ENCODE data around the gene USP2. TPM values are rescaled to one million over a fixed set of nuclear protein-coding genes. Genes with fewer than 3 reads are reported as not detected.
A peak's percentile ranks its signal among the peaks of the same experiment; 100 is the strongest.

USP2 gene
- total RNA-seq: 10 to 100 TPM; 16.9 to 84.3 (median 26.7) TPM
- long read RNA-seq, donor 1, partial matches to known transcripts: 0 of 4 reads
- long read RNA-seq, donor 1, other reads (novel, unspliced or antisense): 4 of 4 reads
- long read RNA-seq, donor 2, partial matches to known transcripts: 0 of 33 reads
- long read RNA-seq, donor 2, other reads (novel, unspliced or antisense): 29 of 33 reads

GRCh38 chr11:119381181-119381988, at the start of gene USP2:
Gene USP2 (minus strand): TSS chr11:119381690. CDS start chr11:119373480, 8,210 bp downstream.
- H3K9me3 ChIP-seq: no peaks in the 10 kb centered on the region
- H3K4me1 ChIP-seq (ENCODE audit: low read depth): peaks cover 7% of the 10 kb centered on the region
- ATAC-seq: peak; percentile 99
- DNase-seq: peak; percentile 95 to 99 (median 98)
- intact Hi-C loops (cut with DNase I, micrococcal nuclease): no loop called here
- H3K4me3 ChIP-seq: peak within 1 kb of the TSS; percentile 9
- peak; percentile 92 for TF ChIP-seq CTCF (IDR thresholded peaks at IDR 0.05)
- no peaks in the 10 kb centered on the region for H3K36me3 ChIP-seq (ENCODE audit: low read depth)

- intact Hi-C loops (cut with DNase I, micrococcal nuclease): no loop called here
- TF ChIP-seq CTCF (IDR thresholded peaks at IDR 0.05): no peak
- no peak overlapping the region for H3K4me3 ChIP-seq
- H3K9me3 ChIP-seq: no peaks in the 10 kb centered on the region
- no peaks in the 10 kb centered on the region for H3K4me1 ChIP-seq (ENCODE audit: low read depth)
- H3K36me3 ChIP-seq (ENCODE audit: low read depth): no peaks in the 10 kb centered on the region
- no peak for DNase-seq
- no peak for ATAC-seq
Observed at GRCh38 chr11:119427279-119427678, 45.8 kb upstream of the USP2 start.

GRCh38 chr11:119426142-119426541, 44.7 kb upstream of the USP2 start:
- Histone ChIP-seq H3K36me3 (ENCODE audit: low read depth) (no peaks in the 10 kb centered on the region), H3K4me3 (no peak overlapping the region), H3K9me3 (no peaks in the 10 kb centered on the region), H3K4me1 (ENCODE audit: low read depth) (no peaks in the 10 kb centered on the region)
- no peak for DNase-seq
- no peak for ATAC-seq
- intact Hi-C loops (cut with DNase I, micrococcal nuclease): no loop called here
- no peak for TF ChIP-seq CTCF (IDR thresholded peaks at IDR 0.05)

GRCh38 chr11:119424775-119425174, 43.3 kb upstream of the USP2 start:
- Histone ChIP-seq H3K4me3 (no peak overlapping the region), H3K9me3 (no peaks in the 10 kb centered on the region), H3K36me3 (ENCODE audit: low read depth) (no peaks in the 10 kb centered on the region), H3K4me1 (ENCODE audit: low read depth) (no peaks in the 10 kb centered on the region)
- intact Hi-C loops (cut with DNase I, micrococcal nuclease): no loop called here
- DNase-seq (no peak), ATAC-seq (no peak)
- TF ChIP-seq CTCF (IDR thresholded peaks at IDR 0.05): no peak

- no peaks in the 10 kb centered on the region for H3K9me3 ChIP-seq
- intact Hi-C loops (cut with DNase I, micrococcal nuclease): no loop called here
- H3K4me3 ChIP-seq: no peak overlapping the region
- DNase-seq: no peak
- H3K36me3 ChIP-seq (ENCODE audit: low read depth): no peaks in the 10 kb centered on the region
- H3K4me1 ChIP-seq (ENCODE audit: low read depth): no peaks in the 10 kb centered on the region
- no peak for TF ChIP-seq CTCF (IDR thresholded peaks at IDR 0.05)
- no peak for ATAC-seq
Observed at GRCh38 chr11:119424276-119424675, 42.8 kb upstream of the USP2 start.

All from mucosa of descending colon (tissue), 3 donors.